A673 (cell line): Measurements from ENCODE around the gene MAML1. TPM values are rescaled to one million over a fixed set of nuclear protein-coding genes. Genes with fewer than 3 reads are reported as not detected.
A peak's percentile ranks its signal among the peaks of the same experiment; 100 is the strongest.

Experiments
- BruUV-seq: library from RNA; stranded (reverse); fragments of 400-500 nt; replicated peaks from 2 replicates; lab custom pipeline; 2021; lab: Mats Ljungman, UMichigan
- CTCF ChIA-PET: fragments of 300-600 bp; sonication (Branson Sonifier 250); formaldehyde crosslinking; loops from one replicate; lab custom pipeline; 2022; ENCODE audit warnings: antibody characterized with exemption; lab: Charles Lee
- POLR2A ChIA-PET: fragments of 300-600 bp; sonication (Branson Sonifier 250); formaldehyde crosslinking; loops from one replicate; lab custom pipeline; 2022; ENCODE audit warnings: antibody characterized with exemption; ENCODE audit not compliant: low non-redundant PET; lab: Charles Lee
- DNase-seq: peaks from one replicate; pipeline ENCODE4 v3.0.0-alpha.2; 2015; ENCODE audit warnings: low spot score
- H3K27ac ChIP-seq: fragments of 200-600 bp; sonication (generic); 2 replicates; pipeline ENCODE4 v1.5.1; 2016; ENCODE audit warnings: mixed run types, low read depth, mild to moderate bottlenecking, mixed read lengths, antibody characterized with exemption, low read length; ENCODE audit not compliant: poor library complexity, severe bottlenecking
- H3K27me3 ChIP-seq: fragments of 200-600 bp; sonication (generic); replicated peaks from 2 replicates; pipeline ENCODE4 v1.6.1; 2017; ENCODE audit warnings: mixed run types, low read depth, mild to moderate bottlenecking, mixed read lengths, antibody characterized with exemption, low read length; ENCODE audit not compliant: insufficient read depth, poor library complexity
- H3K36me3 ChIP-seq: fragments of 200-600 bp; sonication (generic); 2 replicates; pipeline ENCODE4 v1.6.1; 2016; ENCODE audit warnings: mixed run types, mild to moderate bottlenecking, mixed read lengths, antibody characterized with exemption, low read length; ENCODE audit not compliant: insufficient read depth, poor library complexity, severe bottlenecking
- H3K4me1 ChIP-seq: fragments of 200-600 bp; sonication (generic); 2 replicates; pipeline ENCODE4 v1.6.1; 2017; ENCODE audit warnings: mixed run types, mild to moderate bottlenecking, mixed read lengths, antibody characterized with exemption, low read length; ENCODE audit not compliant: insufficient read depth, poor library complexity, severe bottlenecking
- H3K4me3 ChIP-seq: fragments of 200-600 bp; sonication (generic); 2 replicates; pipeline ENCODE4 v1.5.1; 2016; ENCODE audit warnings: low read depth, mixed run types, mild to moderate bottlenecking, mixed read lengths, low read length; ENCODE audit not compliant: poor library complexity, severe bottlenecking
- H3K9me3 ChIP-seq: fragments of 200-600 bp; sonication (generic); 2 replicates; pipeline ENCODE4 v1.6.1; 2016; ENCODE audit warnings: mixed run types, low read depth, mild to moderate bottlenecking, mixed read lengths, antibody characterized with exemption, low read length; ENCODE audit not compliant: poor library complexity, severe bottlenecking
- CTCF ChIP-seq: fragments of 300-800, 200-600 bp; sonication (generic); conservative IDR thresholded peaks from 2 replicates; pipeline ENCODE4 v1.5.1; 2017; ENCODE audit warnings: low read depth, mild to moderate bottlenecking, antibody characterized with exemption, low read length, moderate library complexity, mixed read lengths
- EZH2 ChIP-seq: fragments of 200-600 bp; sonication (generic); IDR thresholded peaks from 2 replicates; pipeline ENCODE4 v1.6.1; 2017; ENCODE audit warnings: borderline replicate concordance, low read depth, mild to moderate bottlenecking, mixed read lengths, antibody characterized with exemption, low read length; ENCODE audit not compliant: poor library complexity, severe bottlenecking
- intact Hi-C: fragments of 100-400 bp; cut with micrococcal nuclease; formaldehyde crosslinking; loops from one replicate; pipeline ENCODE4 v1.10.0; 2022; ENCODE audit not compliant: unreplicated experiment
- total RNA-seq: library from RNA; stranded (reverse); gene quantifications from 2 replicates; pipeline ENCODE4 v1.2.3, GENCODE V29; 2021

MAML1 gene
- total RNA-seq, 1 experiment from 2014 or later: 34.3 TPM

- no peak overlapping the region for H3K27ac ChIP-seq
- DNase-seq: no peak
- ChIA-PET CTCF (no interaction called here), POLR2A (no interaction called here)
- BruUV-seq: no TSS peak
- no peaks in the 10 kb centered on the region for H3K27me3 ChIP-seq
- no peaks in the 10 kb centered on the region for H3K36me3 ChIP-seq
- intact Hi-C loops: loop anchor here (5.0 kb wide), 3 partner anchors 53 to 288 kb away; partner anchors contain the start of genes MRNIP and TBC1D9B
- TF ChIP-seq CTCF (no peak), EZH2 (no peak)
- H3K4me1 ChIP-seq: peaks cover 28% of the 10 kb centered on the region
- no peaks in the 10 kb centered on the region for H3K9me3 ChIP-seq
- peak overlapping the region; percentile 76 for H3K4me3 ChIP-seq
These were observed 71.9 kb downstream of the MAML1 start for GRCh38 chr5:179804555-179804947.

GRCh38 chr5:179805070-179805528 is 72.5 kb downstream of the MAML1 start:
- Histone ChIP-seq H3K27ac (peak overlapping the region; percentile 54), H3K36me3 (no peaks in the 10 kb centered on the region), H3K4me3 (peak overlapping the region; percentile 76), H3K27me3 (no peaks in the 10 kb centered on the region), H3K9me3 (no peaks in the 10 kb centered on the region), H3K4me1 (peaks cover 28% of the 10 kb centered on the region)
- CTCF ChIA-PET: no interaction called here
- POLR2A ChIA-PET: no interaction called here
- no peak for DNase-seq
- intact Hi-C loops: no loop called here
- no peak for TF ChIP-seq EZH2
- no peak for TF ChIP-seq CTCF
- BruUV-seq: TSS peak; percentile 42

GRCh38 chr5:179805529-179806249 is 73.1 kb downstream of the MAML1 start:
- Histone ChIP-seq H3K27me3 (no peaks in the 10 kb centered on the region), H3K9me3 (no peaks in the 10 kb centered on the region), H3K4me3 (peak overlapping the region; percentile 76), H3K4me1 (peaks cover 28% of the 10 kb centered on the region), H3K27ac (peak overlapping the region; percentile 71), H3K36me3 (no peaks in the 10 kb centered on the region)
- POLR2A ChIA-PET: no interaction called here
- intact Hi-C loops: no loop called here
- no peak for TF ChIP-seq CTCF
- no peak for TF ChIP-seq EZH2
- DNase-seq: no peak
- CTCF ChIA-PET: interaction anchor here (0.5 kb wide), 1 partner anchor 99 kb away, joined by 7 read pairs; no protein-coding TSS in a partner anchor
- no TSS peak for BruUV-seq
